GM21786 (cell line): ENCODE results near the gene PLPP2.

Experiments used
- ATAC-seq: cut with Tn5 transposase; IDR thresholded peaks from one replicate; pipeline ENCODE4 v1.9.1; 2021; ENCODE audit not compliant: unreplicated experiment

The PLPP2 gene

GRCh38 chr19:294341-294945, 3.2 kb upstream of the PLPP2 start:
- no peak for ATAC-seq

GRCh38 chr19:293436-294110, 2.4 kb upstream of the PLPP2 start:
- ATAC-seq, result no peak

DNA sequence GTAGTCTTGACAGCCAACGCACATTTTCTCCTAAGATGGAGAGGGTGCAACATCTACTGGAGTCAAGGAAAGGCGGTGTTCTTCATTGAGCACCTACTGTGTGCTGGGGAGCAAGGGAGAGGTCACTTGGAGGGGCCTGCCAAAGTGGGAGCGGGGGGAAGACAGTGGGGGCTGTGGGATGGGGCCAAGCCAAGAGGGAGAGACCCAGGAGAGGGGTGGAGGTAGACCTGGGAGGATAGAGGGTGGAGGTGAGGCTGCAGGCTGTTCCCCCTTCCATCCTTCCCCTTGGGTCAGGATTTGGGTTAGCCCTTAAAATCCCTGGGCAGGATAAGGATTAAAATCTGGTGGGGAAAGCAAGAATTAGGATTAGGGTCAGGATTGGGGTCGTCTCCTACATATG, 1.7 kb upstream of the PLPP2 start:
- no peak for ATAC-seq

DNA sequence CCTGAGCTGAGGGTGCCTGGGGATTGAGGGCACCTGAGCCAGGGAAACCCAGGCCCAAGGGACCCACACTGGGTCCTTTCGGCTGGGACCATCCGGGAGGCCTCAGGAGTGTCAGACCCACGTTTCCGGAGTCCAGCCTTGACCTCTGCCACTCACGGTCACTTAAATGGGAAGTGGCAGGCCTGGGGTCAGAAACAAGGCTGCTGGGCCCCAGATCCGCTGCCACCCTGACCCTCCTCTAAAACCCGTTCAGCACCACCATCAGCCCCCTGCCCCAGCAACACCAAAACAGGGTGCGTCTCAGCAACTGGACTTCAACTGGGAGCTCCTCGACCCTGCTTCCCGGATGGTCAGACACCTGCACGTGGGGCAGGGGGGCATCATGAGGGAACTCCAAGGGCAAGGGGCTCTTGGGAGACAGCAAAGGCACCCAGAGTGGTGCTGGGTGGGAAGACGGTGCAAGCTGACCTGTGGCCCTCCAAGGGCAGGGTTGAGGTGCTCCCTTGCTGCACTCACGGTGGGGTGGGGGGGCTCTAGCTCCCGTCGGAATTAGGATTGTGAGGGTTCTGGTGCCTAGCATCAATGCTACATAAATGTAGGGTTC, 1.2 kb upstream of the PLPP2 start:
- ATAC-seq, result no peak

GRCh38 chr19:291561-292280, 518 bp upstream of the PLPP2 start:
- ATAC-seq, result no peak

GRCh38 chr19:290372-291005, 714 bp downstream of the PLPP2 start:
- no peak for ATAC-seq

DNA sequence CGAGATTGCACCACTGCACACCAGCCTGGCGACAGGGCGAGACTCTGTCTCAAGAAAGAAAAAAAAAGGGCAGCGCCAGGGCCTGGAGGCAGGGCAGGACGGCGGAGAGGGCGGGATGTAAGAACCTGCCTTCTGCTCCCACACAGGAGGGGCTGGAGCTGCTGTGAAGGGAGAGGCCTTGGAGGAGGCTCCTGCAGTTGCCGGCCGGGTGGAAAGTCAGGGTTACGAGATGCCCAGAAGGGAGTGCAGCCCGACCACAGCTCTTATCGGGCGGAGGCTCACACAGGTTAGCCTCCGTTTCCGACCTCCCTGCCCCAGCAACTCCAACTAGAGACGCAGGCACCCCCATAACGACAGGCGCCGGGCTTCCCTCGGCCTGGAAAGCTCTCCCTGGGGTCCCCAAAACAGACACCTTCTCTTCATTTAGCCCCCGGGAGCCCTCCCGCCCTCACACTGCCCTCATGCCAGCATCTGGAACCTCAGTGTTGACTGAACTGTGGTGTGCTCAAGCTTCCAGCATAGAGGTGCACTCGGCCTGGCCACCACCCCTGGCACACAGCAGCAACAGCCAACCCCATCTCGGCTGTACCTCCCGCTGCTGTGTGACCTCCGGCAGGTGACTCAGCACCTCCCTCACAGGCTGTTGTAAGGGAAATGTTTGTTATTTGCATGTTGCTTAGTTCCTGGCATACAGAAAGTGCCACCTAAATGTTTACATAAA, 1.4 kb downstream of the PLPP2 start:
- ATAC-seq, result no peak

GRCh38 chr19:288911-289310, 2.3 kb downstream of the PLPP2 start:
- ATAC-seq, result no peak

- ATAC-seq, result no peak
Observed at GRCh38 chr19:287381-287871, 3.8 kb downstream of the PLPP2 start.

GRCh38 chr19:283395-283794, 7.8 kb downstream of the PLPP2 start:
- ATAC-seq, result no peak

DNA sequence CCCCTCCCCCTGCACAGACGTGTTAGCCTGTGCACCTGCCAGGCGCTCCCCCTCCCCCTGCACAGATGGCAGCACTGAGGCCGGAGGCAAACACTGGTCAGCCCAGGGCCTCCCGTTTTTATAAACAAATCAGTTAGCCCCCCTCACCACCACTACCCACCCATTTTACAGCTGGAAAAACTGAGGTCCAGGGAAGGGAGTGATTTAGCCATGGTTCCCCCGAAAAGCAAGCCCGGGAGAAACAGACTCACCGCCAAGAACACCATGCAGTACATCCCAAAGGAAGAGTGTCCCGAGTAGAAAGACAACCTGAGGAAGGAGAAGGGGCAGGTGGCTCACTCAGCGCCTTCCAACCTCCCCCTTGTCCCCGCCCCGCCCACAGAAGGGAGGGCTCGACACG, 8.7 kb downstream of the PLPP2 start:
- ATAC-seq, result no peak

DNA sequence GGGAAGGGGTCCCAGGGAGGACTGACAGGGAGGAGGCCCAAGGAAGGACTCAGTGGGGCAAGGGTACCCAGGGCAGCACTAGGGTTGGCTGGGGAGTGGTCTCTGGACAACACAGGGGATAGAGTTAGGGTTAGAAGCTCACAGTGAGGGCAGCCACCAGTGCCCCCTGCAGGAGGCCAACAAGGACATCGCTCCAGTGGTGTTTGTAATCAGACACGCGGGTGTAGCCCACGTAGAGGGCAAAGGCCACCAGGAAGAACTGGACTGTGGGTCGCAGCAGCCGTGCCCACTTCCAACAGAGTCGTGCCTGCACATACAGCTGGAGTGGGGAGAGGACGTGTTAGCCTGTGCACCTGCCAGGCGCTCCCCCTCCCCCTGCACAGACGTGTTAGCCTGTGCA, 9.2 kb downstream of the PLPP2 start:
- ATAC-seq, result no peak

DNA sequence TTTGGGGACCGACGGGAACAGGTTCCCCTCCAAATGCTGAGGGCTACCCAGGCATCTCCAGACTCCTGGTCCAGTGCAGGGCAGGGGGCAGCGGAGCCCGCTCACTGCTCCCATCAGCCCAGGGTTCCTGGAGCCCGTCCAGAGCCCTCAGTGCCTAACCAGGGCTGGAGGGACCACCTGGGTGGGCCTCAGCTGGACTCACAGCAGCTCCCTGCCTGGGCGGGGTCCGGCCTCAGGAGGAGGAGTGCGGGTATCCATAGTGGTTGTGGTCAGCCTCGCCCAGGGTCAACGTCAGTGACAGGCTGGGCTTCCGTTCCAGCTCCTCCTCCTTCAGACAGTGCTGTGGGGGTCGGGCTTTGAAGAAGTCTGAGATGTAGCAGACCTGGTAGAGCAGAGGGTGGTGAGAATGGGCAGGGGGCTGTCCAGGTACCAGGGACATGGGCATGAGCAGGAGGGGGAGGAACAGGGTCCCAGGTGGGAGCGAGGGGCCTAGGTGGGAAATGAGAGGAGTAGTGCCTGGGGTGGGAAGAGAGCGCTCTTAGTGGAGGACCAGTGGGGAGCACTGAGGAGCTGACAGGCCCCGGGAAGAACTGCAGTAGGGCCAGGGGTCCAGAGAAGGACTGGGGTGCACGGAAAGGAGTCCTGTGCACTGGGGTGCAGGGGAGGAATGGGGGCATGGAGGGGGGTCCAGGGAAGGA, 9.9 kb downstream of the PLPP2 start:
- ATAC-seq, result no peak

GRCh38 chr19:280541-281009, 10.6 kb downstream of the PLPP2 start:
- no peak for ATAC-seq

DNA sequence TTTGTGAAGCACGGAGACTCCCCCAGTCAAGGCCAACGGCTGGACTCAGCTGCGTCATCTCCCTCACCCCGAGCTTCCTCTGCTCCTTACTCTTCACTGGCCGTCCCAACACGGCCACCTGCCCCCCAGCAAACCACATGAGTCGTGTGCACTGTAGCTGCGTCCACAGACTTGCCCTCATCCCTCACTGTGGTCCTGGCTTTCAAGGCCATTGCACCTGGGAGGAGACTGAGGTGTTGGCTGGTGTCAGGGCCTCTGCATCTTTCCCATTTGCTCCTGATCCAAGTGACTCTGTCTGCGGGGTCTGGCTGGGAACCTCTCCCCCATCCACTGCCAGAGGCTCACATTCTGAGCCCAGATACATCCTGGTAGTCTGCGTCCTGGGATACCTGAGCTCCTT, 11.5 kb downstream of the PLPP2 start:
- ATAC-seq, result no peak

DNA sequence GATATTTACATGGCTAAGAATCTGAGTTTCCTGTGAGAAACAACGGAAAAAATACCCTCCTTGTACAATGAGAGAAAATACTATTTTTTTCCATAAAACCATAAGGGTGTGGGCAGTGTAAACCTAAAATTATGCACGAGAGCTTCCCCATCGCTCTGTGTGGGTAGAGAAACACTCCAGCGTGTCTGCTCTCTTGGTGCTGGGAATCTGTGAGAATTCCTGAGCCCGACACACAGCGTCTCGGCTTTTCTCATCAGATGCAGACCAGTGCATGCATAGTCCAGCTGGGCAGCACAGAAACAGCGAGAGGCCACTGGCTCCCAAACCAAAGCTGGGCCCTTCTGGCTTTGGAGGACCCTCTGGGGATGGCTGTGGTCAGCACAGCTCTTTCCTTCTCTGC, 12.0 kb downstream of the PLPP2 start:
- ATAC-seq, result no peak

DNA sequence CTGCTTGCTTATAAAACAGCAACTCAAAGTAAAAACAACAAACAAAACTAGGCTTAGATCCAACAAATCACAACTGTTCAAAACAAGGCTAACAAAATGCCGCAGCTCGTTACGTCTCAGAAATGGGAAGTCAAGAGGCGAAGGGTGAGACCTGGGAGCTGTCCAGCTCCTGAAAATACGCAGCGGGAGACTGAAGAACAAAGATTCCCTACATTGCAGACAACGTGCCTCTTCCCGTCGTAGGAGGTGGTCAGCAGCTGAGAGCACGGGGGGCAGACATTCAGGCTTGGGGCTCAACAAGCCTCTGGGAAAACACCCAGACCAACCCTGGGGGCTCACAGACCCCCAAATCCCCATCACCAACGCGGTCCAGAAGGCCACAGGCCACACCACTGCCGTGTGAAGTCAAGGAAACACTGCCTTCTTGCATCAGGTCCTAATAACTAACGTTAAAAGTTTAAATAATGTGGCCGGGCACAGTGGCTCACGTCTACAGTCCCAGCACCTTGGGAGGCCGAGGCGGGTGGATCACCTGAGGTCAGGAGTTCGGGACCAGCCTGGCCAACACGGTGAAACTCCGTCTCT, 13.5 kb downstream of the PLPP2 start:
- no peak for ATAC-seq

- ATAC-seq, result no peak
Observed at GRCh38 chr19:277131-277530, 14.1 kb downstream of the PLPP2 start.

DNA sequence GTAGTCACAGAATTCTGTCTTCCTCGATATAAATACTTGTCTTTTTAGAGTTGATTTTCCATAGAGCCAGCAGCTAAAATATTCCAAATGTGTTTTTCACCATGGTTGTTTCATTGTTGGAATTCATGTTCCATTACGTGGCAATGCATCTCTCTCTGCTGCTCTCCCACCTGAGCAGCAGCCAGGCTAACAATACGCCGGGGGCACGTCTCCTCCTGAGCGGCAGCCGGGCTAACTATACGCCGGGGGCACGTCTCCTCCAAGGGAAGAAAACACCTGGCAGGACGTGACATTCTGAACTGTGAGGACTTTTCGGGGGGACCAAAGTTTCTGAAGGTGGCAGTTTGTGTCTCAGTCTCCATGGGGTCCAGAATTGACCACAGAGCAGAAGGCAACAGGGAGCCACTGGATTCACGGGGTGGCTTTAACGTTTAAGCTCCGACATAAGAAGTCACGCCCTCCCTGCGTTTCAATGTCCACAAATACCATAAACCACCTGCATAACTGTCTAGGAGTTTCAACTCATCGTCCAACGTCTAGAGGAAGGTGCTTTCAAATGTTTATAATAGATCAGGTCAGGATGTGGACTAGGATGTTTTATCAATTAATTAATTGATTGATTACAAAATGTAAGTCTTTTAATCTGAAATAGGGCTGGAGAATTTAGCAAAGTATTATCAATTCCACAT, 15.1 kb downstream of the PLPP2 start:
- no peak for ATAC-seq
